Measurements from ENCODE around the gene SOSTDC1.

DNA sequence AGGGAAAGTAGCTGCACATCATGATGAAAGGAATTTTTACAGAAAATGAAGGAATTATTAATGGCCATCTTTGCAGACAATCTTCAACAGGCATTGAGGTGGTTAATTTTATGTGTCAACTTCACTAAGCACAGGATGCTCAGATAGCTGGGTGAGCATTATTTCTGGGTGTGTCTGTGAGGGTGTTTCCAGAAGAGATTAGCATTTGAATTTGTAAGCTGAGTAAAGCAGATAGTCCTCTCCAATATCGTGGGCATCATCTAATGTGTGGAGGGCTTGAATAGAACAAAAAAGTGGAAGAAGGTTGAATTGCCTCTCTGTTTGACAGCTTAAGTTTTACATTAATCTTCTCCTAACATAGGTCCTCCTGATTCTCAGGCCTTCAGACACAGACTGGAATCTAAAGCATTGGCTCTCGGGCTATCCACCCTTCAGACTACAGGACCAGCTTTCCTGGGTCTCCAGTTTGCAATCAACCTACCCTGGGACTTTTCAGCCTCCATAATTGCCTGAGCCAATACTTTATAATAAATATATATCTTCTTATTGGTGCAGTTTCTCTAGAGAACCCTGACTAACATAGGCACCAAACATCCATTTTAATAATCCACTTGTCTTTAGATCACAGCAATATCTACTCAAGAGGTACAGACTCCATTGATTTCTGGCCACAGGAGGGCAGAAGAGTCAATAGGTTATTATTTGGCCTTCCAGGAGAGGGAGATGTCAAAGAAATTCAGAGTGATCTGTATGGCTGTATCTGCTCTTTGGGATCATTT lies 33.7 kb downstream of the SOSTDC1 start:
- no peak for TF ChIP-seq POLR2A (IDR thresholded peaks at IDR 0.05; ENCODE audit: low read length)
- TF ChIP-seq GATA1 (IDR thresholded peaks at IDR 0.05; ENCODE audit: low read depth, low read length): no peak
